ENCODE data around the gene LRG1. TPM values are rescaled to one million over a fixed set of nuclear protein-coding genes. Genes with fewer than 3 reads are reported as not detected.
A peak's percentile ranks its signal among the peaks of the same experiment; 100 is the strongest.

LRG1 gene, protein sequence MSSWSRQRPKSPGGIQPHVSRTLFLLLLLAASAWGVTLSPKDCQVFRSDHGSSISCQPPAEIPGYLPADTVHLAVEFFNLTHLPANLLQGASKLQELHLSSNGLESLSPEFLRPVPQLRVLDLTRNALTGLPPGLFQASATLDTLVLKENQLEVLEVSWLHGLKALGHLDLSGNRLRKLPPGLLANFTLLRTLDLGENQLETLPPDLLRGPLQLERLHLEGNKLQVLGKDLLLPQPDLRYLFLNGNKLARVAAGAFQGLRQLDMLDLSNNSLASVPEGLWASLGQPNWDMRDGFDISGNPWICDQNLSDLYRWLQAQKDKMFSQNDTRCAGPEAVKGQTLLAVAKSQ
- 0.69 and 1.4 TPM in 2 replicates for total RNA-seq (2013; cell fraction: nucleolus; rRNA removed)
- total RNA-seq (2014; rRNA removed) (0.44 and 0.62 TPM in 2 replicates), total RNA-seq (2014; rRNA removed; fragmentation: Illumina TruSeq; extraction: Trizol) (0.51 and 0.63 TPM in 2 replicates), total RNA-seq (2021) (1.1 and 1.2 TPM in 2 replicates), polyA plus RNA-seq (2011; rRNA removed) (2.5 and 4.7 TPM in 2 replicates), polyA plus RNA-seq (2014; fragmentation: Illumina TruSeq; extraction: Trizol) (0.13 and 0.53 TPM in 2 replicates), polyA plus RNA-seq (2014; fragmentation: Nextera tagmentation; extraction: Ambion mirVana) (under 1 TPM; 0.29 to 0.31 TPM), polyA plus RNA-seq (2014; rRNA removed) (1.0 and 1.6 TPM in 2 replicates), polyA plus RNA-seq (2016; fragmentation: Nextera tagmentation; extraction: Ambion mirVana) (under 1 TPM; 0.43 TPM), polyA minus RNA-seq (2011; rRNA and poly(A)+ RNA removed) (1.8 and 4.3 TPM in 2 replicates), Bru-seq, nascent RNA (percentile 47 among the genes with signal in this experiment), BruChase-seq, experiment 1, labeled RNA remaining after a 6-hour chase (percentile 51 among the genes with signal in this experiment), BruChase-seq, experiment 2, labeled RNA remaining after a 2-hour chase (percentile 51 among the genes with signal in this experiment)
- 0.31 TPM for polyA plus RNA-seq (2011; ENCODE audit: low read depth)
- polyA plus RNA-seq (2011; cell fraction: cytosol; rRNA removed): 6.4 and 7.8 TPM in 2 replicates
- 1.4 and 1.6 TPM in 2 replicates for polyA plus RNA-seq (2011; cell fraction: nucleus; rRNA removed)
- 0.89 and 0.93 TPM in 2 replicates for polyA plus RNA-seq (2012)
- 1.5 and 1.7 TPM in 2 replicates for polyA minus RNA-seq (2011; cell fraction: cytosol; rRNA and poly(A)+ RNA removed)
- 0.85 and 1.1 TPM in 2 replicates for polyA minus RNA-seq (2011; cell fraction: nucleus; rRNA and poly(A)+ RNA removed)
- long read RNA-seq, experiment 1, transcript LRG1-201 (2 exons, 3,036 nt): major isoform, 13 of 14 reads
- long read RNA-seq, experiment 1, partial matches to known transcripts: 0 of 14 reads
- long read RNA-seq, experiment 1, other reads (novel, unspliced or antisense): 1 of 14 reads
- long read RNA-seq, experiment 2, partial matches to known transcripts: 0 of 2 reads
- long read RNA-seq, experiment 2, other reads (novel, unspliced or antisense): 1 of 2 reads

DNA sequence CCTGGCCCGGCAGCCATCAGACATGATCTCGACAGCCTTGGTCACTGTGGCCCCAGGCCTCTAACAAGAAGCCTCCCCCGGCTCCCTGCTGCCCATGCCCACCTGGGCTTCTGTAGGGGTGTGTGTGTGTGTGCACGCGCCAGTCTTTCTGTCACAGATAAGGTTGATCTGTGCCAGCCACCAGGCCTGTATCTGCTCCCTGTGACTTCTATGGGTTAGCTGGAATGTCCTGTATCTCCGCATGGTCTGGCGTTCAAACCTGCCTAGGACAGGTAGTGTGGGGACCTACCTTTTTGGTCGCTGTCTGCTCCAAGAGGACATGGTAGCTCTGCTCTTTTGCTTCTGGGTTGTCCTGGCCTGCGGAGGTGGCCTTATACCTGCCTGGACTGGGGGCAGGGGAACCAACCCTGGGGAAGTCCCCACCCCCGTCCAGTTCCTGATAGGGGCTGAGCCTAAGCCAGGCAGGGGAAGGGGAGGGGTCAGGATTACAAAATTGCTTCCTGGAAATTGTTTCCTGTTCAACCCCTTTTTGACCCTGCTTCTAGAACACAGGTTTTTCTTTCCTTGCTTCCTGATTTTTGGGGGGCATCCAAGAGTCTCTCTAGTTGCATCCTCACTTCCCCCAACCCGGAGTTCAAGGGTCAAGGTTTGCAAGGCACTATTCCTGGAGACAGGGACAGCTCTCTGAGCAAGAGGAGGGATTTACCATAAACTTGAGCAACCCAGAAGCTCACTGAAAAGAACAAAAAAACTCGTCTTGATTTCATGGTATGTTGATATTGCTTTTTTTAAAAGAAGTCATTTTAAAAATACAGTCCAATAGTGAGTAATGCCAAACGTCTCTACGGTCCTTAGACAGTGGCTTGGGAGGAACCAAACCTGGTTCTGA lies at the start of gene LRG1:
TSS of gene LRG1 (minus strand) at position 344 of the 889 bp plus-strand sequence. CDS start at position 321, 23 bp downstream.
- POLR2A ChIA-PET: interaction anchor here (0.7 kb wide), 1 partner anchor 137 kb away, joined by 3 read pairs; the partner anchor contains the start of gene CHAF1A
- CTCF ChIA-PET: interaction anchor here (0.6 to 4.8 kb wide), 9 partner anchors 15 to 1755 kb away, joined by 3 to 44 read pairs (median 4); partner anchors contain the start of gene THOP1
- BruUV-seq (replicated peaks): no TSS peak
- H3K27me3 ChIP-seq (replicated peaks in 1 of 2; ENCODE audit: control insufficient read depth in 2 of 2, insufficient read depth in 2 of 2, low read length in 1 of 2): no peaks in the 10 kb centered on the region
- no peak within 1 kb of the TSS for H3K9ac ChIP-seq (ENCODE audit: control insufficient read depth, insufficient read depth, low read length)
- intact Hi-C loops (cut with micrococcal nuclease; ENCODE audit: unreplicated experiment): no loop called here
- in situ Hi-C loops (cut with MboI): no loop called here
- DNase-seq (ENCODE audit: low read depth, low spot score) (peak; percentile 30), ATAC-seq (peak; percentile 90), FAIRE-seq (no peak)
- H3K4me1 ChIP-seq (ENCODE audit: control insufficient read depth, insufficient read depth, low read length): peaks cover 12% of the 10 kb centered on the region
- H3K4me3 ChIP-seq: peak within 1 kb of the TSS; percentile 22; the same call in 1 of the 2 replicates
- peaks cover 2% of the 10 kb centered on the region; the same call in 2 of the 3 replicates for H3K9me3 ChIP-seq (replicated peaks; ENCODE audit: control insufficient read depth, insufficient read depth, low read length)
- peak within 1 kb of the TSS; percentile 69 for H2AFZ ChIP-seq (ENCODE audit: control insufficient read depth, low read depth, low read length)
- H4K20me1 ChIP-seq (ENCODE audit: control insufficient read depth, insufficient read depth): no peaks in the 10 kb centered on the region
- RAD21 ChIA-PET (ENCODE audit: unreplicated experiment): interaction anchor here (0.7 kb wide), 1 partner anchor 68 kb away, joined by 3 read pairs; no protein-coding TSS in a partner anchor
- H3K79me2 ChIP-seq (ENCODE audit: control insufficient read depth, insufficient read depth, low read length): no peaks in the 10 kb centered on the region
- H3K36me3 ChIP-seq (ENCODE audit: control insufficient read depth in 2 of 2, insufficient read depth in 2 of 2, low read length in 1 of 2): no peaks in the 10 kb centered on the region
- peak within 1 kb of the TSS; percentile 40 for H3K4me2 ChIP-seq (ENCODE audit: control insufficient read depth, insufficient read depth)
- 40% methylated on average over 14 of the region's 14 CpGs for WGBS (ENCODE audit: insufficient coverage, insufficient replicate concordance, low lambda C conversion rate, missing lambda C conversion rate)
- H3K27ac ChIP-seq (ENCODE audit: control insufficient read depth, insufficient read depth): no peak within 1 kb of the TSS
- SMC1A ChIA-PET (ENCODE audit: uncharacterized antibody, unreplicated experiment): interaction anchor here (1.0 to 1.8 kb wide), 3 partner anchors 15 to 50 kb away, joined by 3 to 4 read pairs (median 3); no protein-coding TSS in a partner anchor
- TF ChIP-seq, protein P1, sequence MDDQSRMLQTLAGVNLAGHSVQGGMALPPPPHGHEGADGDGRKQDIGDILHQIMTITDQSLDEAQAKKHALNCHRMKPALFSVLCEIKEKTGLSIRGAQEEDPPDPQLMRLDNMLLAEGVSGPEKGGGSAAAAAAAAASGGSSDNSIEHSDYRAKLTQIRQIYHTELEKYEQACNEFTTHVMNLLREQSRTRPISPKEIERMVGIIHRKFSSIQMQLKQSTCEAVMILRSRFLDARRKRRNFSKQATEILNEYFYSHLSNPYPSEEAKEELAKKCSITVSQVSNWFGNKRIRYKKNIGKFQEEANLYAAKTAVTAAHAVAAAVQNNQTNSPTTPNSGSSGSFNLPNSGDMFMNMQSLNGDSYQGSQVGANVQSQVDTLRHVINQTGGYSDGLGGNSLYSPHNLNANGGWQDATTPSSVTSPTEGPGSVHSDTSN (IDR thresholded peaks at IDR 0.05; ENCODE audit: insufficient replicate concordance, low read depth, low read length): no peak
- no peak for TF ChIP-seq YBX1 (IDR thresholded peaks at IDR 0.05)
- TF ChIP-seq IKZF2 (IDR thresholded peaks at IDR 0.05): 0 out of 4 replicates have a peak, but pooled peaks of 1 of the 2 experiments have one; percentile 22
- TF ChIP-seq, protein P2, sequence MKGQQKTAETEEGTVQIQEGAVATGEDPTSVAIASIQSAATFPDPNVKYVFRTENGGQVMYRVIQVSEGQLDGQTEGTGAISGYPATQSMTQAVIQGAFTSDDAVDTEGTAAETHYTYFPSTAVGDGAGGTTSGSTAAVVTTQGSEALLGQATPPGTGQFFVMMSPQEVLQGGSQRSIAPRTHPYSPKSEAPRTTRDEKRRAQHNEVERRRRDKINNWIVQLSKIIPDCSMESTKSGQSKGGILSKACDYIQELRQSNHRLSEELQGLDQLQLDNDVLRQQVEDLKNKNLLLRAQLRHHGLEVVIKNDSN (IDR thresholded peaks at IDR 0.05; ENCODE audit: borderline replicate concordance, extremely low read length, insufficient read depth, low read depth, low read length): no peak
- TF ChIP-seq NR2F1 (conservative IDR thresholded peaks at IDR 0.05): 0 out of 2 replicates have a peak, but pooled peaks have one; percentile 25
- no peak for TF ChIP-seq RBBP5 (conservative IDR thresholded peaks at IDR 0.05)
- no peak for TF ChIP-seq ETV6 (conservative IDR thresholded peaks at IDR 0.05 in 1 of 2, IDR thresholded peaks at IDR 0.05 in 1 of 2; ENCODE audit: borderline replicate concordance in 1 of 2, low read depth in 1 of 2)
- no peak for TF ChIP-seq BACH1 (IDR thresholded peaks at IDR 0.05; ENCODE audit: borderline replicate concordance)
- 0 out of 2 replicates have a peak, but pooled peaks have one; percentile 24 for TF ChIP-seq DPF2 (IDR thresholded peaks at IDR 0.05)
- no peak for TF ChIP-seq EZH2 (IDR thresholded peaks at IDR 0.05; ENCODE audit: borderline replicate concordance, control insufficient read depth, low read depth, low read length)
- TF ChIP-seq SIN3A (IDR thresholded peaks at IDR 0.05; ENCODE audit: low read depth, low read length): no peak
- no peak for TF ChIP-seq PAX8 (IDR thresholded peaks at IDR 0.05)
- no peak for TF ChIP-seq CEBPB (IDR thresholded peaks at IDR 0.05; ENCODE audit: borderline replicate concordance in 1 of 2, low read depth in 2 of 2, low read length in 2 of 2)
- no peak for TF ChIP-seq SPI1 (IDR thresholded peaks at IDR 0.05; ENCODE audit: borderline replicate concordance, insufficient read depth, low read depth, low read length)
